Stimulated activated CD4-positive, alpha-beta T cell treated with anti-CD3 and anti-CD28 coated beads, Interleukin-4, amount 100 ng/mL, for 1 hour (primary cell): Measurements from ENCODE around the gene CACNA1I.
"Not testable (repeated sequence)": the region's sequence is repeated elsewhere in the genome, so short reads cannot be mapped to it uniquely, and the experiment has no call there.

Experiments
- DNase-seq: peaks from one replicate; pipeline ENCODE4 v3.0.0-alpha.2; 2020

Gene CACNA1I

GRCh38 chr22:39570665-39571064 lies at the start of gene CACNA1I:
Gene CACNA1I (plus strand): TSS chr22:39570753. CDS start chr22:39570753, 0 bp downstream.
- no peak for DNase-seq

- DNase-seq = not testable (repeated sequence)
These were observed 49.3 kb upstream of the CACNA1I start for GRCh38 chr22:39521106-39521885.

DNA sequence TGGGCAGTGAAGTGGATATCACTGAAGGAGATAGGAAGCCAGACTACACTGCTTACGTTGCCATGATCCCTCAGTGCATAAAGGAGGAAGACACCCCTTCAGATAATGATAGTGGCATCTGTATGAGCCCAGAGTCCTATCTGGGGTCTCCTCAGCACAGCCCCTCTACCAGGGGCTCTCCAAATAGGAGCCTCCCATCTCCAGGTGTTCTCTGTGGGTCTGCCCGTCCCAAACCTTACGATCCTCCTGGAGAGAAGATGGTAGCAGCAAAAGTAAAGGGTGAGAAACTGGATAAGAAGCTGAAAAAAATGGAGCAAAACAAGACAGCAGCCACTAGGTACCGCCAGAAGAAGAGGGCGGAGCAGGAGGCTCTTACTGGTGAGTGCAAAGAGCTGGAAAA lies 48.5 kb upstream of the CACNA1I start:
- not testable (repeated sequence) for DNase-seq

DNA sequence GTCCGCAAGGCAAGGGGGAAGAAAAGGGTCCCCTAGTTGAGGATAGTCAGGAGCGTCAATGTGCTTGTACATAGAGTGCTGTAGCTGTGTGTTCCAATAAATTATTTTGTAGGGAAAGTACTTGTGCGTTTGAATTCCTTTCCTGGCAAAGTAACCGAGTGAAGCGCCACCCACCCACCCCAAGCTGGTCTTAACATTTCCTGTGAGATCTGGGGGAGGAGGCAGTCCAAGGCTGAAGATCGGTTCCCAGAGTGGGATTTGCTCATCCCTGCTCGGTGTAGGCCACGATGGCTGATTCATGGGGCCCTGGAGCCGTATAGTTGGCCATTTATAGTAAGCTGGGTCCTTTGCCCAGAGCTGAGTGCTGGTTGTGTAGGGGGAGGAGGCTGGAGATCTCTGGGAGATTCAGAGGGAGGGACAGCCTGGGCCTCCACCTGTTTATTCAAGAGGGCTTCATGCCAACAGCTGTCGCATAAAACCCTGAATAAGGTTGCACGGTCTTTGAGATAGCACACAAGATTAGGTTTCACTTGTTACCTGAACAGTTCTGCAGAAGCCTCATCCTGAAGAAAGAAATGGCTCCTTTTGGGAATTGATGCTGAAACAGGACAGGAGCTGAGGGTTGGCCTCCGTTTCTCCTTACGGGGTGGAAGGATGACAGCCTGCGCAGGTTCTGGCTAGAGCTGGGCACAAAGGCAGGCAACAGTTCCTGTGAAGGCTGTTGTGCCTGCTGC lies 47.8 kb upstream of the CACNA1I start:
- DNase-seq = no peak

DNA sequence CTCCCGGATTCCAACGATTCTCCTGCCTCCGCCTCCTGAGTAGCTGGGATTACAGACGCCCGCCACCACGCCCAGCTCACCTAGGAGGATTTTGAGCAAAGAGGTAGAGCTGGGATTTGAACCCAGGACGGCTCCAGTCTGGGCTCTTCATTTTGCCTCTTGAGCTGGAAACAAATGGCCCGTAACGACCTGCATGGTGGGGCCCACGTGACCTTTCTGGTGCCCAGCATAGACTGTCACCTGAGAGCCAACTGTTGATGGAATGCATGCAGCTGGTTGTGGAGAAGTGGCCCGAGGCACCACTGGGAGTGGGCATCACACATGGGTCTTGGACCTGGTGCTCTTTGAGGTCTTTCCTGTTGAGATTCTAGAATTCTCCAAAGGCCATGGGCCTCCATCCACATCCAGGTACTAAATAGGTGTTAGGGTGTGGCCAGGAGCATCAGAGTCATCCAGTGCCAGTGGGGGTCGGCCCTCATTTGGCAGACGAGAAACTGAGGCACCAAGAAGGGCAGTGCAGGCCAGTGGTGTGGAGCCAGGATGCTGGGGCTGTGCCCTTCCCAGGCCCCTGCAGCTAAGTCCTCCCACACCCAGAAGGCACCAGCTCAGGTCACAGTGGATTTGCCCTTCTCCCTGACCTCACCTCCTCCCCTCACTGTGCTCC lies 46.3 kb upstream of the CACNA1I start:
- no peak for DNase-seq

DNA sequence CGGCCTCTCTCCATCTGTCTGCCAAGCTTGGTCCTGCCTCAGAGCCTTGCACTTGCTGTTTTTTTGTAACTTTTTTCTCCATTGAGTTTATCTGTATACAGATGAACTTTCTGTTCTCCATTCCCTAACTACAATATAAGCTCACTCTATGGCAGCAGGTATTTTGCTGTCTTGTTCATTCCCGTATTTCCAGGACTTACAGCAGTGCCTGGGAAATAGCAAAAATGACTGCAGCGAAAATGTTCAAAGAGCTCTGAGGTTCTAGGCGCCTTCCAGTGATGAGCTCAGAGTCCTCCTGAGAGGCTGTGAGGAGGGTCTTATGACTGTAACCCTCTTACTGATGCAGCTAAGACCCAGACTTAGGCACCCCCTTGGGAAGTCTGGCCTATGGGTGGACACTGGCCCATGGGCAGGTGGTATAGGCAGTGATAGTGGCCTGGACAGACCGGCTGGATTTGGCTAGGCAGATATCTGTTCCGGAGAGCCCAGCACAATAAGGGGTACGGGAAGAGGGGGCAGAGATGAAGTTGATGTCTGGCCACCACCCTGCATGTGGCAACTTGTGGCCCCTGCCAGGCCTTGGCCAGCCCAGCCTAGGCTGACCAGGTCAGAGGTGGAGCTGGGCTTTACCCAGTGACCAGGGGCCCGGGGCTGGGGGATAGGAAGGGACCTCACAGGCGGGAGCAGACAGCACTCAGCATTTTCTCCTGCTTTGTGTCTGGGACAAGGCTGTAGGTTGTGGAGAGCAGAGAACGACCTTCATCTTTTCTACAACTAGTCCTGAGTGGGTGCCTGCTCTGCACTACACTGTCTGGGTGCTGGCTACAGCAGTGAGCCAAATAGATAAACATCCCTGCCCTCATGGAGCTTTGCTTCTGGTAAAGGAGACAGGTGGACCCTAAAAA lies 45.5 kb upstream of the CACNA1I start:
- DNase-seq = no peak

DNA sequence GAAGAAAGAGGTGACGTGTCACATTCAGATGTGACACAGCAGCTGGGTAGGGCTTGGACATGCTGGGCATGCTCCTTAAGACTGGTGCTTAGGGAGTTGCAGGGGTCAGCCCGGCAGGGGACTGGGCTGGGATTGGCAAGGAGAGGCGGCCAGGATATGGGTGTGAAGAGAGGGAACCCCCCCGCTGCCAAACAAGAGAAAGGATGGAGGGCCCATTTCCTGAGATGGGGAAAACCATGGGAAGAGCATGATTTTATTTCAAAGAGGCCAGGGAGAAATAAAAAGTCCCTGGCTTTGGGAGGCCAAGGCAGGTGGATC lies 44.9 kb upstream of the CACNA1I start:
- DNase-seq = no peak

GRCh38 chr22:39526736-39527171 lies 43.8 kb upstream of the CACNA1I start:
- DNase-seq = no peak

- no peak for DNase-seq
These were observed 43.0 kb upstream of the CACNA1I start for GRCh38 chr22:39527481-39527961.

DNA sequence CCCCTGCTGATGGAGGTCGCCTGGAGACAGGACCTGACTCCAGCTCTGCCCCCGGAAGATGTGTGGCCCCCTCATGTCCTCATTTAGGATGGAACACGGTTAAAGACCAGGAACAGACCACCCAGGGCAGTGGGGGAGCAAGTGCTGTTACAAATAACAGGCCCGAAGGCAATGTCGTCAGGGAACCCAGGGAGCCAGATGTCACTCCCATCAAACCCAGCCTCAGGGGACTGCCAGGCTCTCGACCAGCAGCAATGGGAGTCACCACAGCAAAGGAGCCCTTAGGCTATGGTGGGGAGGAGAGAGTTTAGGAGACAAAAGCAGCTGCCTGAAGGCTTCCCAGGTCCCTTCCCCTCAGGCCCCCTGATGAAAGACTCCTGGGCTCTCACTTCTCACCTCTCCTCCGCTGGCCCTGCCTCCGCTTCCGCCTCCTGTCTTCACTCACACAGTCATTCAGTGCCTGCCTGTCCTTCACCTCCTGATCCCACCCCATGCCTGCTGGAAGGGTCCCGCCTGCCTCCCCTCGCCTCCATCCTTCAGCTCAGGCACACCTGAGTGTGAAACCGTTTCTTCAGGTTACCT lies 42.4 kb upstream of the CACNA1I start:
- DNase-seq = no peak

- DNase-seq = peak; percentile 90
These were observed 41.7 kb upstream of the CACNA1I start for GRCh38 chr22:39528681-39529486.

- no peak for DNase-seq
These were observed 41.1 kb upstream of the CACNA1I start for GRCh38 chr22:39529487-39529851.

DNA sequence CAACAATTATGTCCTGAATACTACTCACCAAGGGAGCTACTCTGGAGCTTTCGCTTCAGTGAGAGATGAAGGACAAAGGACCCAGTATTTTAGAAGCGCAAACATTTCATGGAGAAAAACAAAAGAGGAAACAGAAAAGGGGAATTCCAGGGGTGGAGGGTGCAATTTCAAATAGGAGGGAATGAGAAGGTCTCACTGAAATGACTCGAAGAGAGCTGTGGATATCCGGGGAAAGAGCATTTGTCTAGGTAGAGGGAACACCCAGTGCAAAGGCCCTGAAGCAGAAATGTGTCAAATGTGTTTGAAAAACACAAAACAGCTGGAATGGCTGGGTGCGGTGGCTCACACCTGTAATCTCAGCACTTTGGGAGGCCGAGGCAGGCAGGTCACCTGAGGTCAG lies 40.4 kb upstream of the CACNA1I start:
- no peak for DNase-seq

DNA sequence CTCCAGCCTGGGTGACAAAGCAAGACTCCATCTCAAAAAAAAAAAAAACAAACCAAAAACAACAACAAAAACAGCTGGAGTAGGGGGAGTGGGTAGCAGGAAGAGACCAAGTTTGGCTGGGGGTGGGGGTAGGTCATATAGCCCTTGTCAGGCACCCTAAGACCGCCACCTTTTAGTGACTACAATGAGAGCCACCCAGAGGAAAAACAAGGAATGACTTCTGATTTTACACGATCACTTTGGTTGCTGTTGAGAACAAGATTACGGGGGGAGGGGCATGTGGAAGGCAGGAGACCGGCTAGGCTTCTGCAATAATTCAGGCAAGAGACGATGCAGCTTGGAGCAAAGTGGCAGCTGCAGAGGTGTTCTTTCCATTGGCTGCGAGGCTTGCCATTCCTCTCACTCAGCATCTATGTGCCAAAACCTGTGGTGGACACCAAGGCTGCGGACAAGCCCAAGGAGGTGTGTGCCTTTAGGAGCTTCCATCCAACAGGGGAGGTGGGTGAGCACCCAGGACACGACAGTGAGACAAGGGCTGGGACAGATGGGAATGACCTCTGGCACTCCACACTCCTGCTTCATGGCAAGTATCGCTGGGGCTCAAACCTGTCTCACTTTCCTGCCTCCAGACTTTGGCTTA lies 39.7 kb upstream of the CACNA1I start:
- DNase-seq = no peak

GRCh38 chr22:39532215-39533073 lies 38.1 kb upstream of the CACNA1I start, which contains the start of gene RPS19BP1:
Gene RPS19BP1 (minus strand): TSS chr22:39532748. CDS start chr22:39532738, 10 bp downstream.
- DNase-seq = peak; percentile 99

DNA sequence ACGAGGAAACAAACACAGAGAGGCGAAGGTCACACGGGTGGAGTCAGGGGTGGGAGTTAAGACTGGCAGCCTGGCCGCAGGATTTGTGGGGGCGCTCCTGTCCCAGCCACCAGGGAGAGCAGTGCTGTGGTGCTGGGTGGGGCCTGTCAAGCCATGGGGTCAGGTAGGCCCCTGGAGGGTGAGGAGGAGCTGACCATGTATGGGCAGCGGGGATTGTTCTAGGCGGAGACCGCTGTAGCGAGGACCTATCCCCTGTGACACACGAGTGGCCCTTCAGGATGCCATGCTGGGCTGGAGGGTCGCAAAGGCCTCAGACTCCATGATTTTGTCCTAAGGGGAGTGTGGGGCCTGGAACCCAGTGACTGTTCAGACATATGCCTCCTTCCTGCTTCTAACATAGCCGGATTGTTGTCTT lies 36.5 kb upstream of the CACNA1I start:
- DNase-seq = no peak

DNA sequence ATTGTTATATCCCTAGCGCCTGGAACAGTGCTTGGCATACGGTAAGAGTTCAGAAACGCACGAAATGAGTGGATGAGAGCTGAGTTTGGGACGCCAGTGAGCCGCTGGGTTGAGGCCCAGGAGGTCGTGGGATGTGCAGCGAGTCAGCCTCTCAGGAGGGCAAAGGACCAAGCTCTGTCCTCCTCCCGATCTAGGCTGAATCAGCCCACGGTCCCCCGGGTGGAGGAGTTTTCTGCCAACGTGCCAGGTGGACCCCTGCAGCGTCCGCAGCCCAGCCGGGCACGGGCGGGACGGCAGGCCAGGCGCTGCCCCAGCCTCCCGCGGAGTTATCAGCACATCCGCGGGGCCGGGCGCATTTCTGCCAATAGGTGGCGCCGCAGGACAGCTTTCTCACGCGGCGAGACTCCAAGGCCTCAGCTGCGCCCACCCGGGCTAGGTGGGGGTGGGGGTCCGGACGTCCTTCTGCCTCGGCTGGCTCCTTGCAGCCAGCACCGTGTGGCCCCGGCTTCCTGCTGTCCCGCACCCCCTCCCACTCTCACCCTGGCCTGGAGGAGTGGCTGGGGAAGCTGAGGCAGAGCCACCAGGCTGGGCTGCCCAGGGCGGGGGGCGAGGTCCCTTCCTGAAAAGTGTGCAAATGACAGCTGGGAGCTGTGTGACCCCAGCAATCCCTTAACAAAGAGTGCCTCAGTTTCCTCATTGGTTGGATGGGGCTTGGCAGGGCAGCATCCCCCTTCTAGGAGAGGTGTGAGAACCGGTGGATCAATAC lies 35.8 kb upstream of the CACNA1I start:
- peak; percentile 87 for DNase-seq

DNA sequence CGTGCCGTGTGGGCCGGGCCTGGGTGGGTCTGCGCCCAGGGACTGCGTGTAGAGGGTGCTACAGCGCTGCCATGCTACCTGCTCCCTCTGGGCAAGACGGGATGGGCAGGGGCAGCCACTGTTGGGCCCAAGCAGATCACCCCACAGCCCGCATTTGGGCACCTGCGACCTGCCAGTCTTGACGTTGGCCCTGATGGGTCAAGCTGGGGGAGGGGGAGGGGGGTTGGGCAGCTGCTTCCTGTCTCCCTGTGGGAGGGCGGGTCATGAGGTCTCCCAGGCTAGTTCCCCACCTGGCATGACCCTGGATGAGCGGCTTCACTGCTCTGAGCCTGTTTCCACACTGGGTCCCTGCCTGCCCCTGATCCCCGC lies 35.2 kb upstream of the CACNA1I start:
- DNase-seq = no peak

GRCh38 chr22:39535831-39536449 lies 34.6 kb upstream of the CACNA1I start:
- DNase-seq = no peak
